ENCODE results near the gene GRAMD4.

The GRAMD4 gene

DNA sequence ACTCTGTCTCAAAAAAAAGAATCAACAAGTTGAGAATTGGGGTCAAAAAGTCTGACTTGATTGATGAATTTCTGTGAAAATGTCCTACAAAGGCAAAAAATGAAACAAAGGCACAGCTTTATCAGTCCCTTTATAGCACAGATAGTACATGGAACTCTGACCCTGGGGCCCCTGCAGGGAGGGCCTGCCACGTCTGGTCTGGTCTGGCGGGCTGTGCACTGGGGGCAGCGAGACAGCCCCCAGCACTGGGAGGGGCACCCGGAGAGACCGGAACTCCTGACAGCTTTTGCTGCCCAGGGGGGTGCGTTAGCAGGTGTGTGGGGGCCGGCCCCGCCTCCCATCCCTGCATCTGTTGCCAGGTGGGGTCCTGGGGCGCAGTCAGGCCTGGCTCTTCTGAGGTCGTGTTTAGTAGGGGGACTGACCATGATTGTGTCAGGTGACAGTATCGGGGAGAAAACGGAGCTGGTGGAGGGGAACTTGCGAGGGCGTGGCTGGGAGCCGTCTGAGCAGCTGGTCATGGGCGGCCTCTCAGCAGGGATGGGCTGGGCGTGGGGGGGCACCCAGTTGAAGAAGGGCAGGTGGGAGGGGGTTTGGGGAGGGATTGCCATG, 51.7 kb downstream of the GRAMD4 start:
- no peak for DNase-seq (ENCODE audit: low read depth)

DNA sequence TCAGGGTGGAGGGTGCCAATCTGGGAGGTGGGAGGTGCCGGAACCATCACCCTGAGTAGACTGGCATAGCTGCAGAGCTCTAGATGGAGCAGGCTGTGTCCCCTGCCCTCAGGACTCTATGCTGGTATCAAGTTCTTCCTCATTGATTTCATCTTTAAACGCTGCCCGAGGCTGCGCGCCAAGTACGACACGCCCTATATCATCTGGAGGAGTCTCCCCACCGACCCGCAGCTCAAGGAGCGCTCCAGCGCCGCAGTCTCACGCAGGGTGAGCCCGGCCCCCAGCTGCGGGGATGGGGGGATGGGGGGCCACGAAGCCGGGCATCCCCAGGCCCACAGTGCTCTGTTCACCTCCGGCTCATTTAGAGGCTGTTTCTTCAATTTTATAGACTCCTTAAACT, 52.5 kb downstream of the GRAMD4 start:
- DNase-seq (ENCODE audit: low read depth), result no peak

- no peak for DNase-seq (ENCODE audit: low read depth)
Observed at GRCh38 chr22:46673205-46673604, 53.0 kb downstream of the GRAMD4 start.

GRCh38 chr22:46673662-46674236, 53.6 kb downstream of the GRAMD4 start:
- DNase-seq (ENCODE audit: low read depth), result no peak

DNA sequence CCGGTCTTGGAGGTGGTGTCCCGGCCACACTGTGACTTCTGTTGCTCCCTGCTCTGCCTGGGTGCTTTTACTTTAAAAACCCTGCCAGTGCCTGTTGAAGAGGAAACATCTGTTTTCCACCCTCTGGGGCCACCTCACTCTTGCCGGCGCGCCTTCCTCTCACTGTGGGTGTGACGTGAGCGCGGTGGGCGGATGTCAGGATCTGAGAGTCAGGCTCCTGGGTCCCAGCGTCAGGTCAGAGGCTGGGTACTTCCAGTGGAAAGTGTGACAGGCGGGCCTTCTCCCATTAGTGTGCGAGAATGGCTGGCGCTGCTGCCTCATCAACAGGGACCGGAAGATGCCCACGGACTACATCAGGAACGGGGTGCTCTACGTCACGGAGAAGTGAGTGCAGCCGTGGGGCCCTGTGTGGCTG, 54.2 kb downstream of the GRAMD4 start:
- peak; percentile 91 for DNase-seq (ENCODE audit: low read depth)

- no peak for DNase-seq (ENCODE audit: low read depth)
Observed at GRCh38 chr22:46674906-46675305, 54.7 kb downstream of the GRAMD4 start.

DNA sequence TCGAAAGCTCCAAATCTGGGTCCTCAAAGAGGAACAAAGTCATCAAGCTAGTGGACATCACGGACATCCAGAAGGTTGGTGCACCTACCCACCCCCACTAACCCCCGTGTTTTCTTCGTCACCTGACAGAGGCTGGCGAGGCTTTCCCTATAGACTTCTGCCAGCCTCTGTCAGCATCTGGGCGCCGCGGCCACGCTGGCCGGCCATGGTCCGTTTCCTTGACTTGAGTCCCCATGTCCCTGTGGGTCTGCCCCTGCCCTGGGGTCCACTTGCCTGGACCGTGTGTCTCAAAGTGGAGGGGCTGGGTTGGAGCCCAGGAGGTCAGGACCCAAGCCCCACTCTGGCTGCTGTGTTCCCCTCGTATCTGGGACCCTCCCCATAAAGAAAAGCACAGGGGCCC, 55.3 kb downstream of the GRAMD4 start:
- no peak for DNase-seq (ENCODE audit: low read depth)

DNA sequence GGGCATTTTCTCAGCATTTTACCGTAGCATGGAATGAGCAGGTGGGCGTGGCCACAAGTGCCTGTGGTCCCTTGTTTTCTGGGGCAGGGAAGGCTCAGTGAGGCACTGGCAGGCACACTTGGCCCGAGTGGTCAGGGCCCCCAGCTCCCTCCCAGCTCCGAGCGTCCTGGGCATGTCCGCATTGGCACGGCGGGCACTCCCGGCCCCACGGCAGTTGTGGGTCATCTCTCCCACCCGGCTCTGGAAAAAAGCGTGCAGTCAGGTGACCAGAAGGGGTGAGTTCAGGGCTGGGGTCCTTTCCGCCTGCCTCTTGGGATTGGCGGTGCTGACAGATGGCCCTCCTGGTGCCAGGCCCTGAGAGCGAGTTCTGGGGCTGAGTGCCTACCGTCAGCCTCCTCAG, 55.8 kb downstream of the GRAMD4 start:
- no peak for DNase-seq (ENCODE audit: low read depth)

GRCh38 chr22:46676479-46676878, 56.3 kb downstream of the GRAMD4 start:
- DNase-seq (ENCODE audit: low read depth), result no peak

DNA sequence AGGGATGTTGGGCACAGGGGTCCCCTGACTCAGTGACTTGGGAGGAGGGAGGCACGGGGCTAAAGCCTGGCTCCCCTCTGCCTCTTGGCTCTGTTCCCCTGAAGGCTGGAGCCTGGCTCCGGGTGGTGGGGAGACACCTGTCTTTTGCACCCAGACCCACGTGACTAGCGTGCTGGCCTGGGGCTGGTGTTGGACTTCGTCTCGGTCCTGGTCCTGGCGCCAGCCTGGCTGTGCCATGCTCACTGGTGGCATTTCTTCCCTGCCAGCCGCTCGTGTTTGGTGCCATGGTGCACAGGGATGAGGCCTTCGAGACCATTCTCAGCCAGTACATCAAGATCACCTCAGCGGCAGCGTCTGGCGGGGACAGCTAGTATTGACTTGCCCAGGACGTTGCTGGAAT, 56.7 kb downstream of the GRAMD4 start:
- no peak for DNase-seq (ENCODE audit: low read depth)

DNA sequence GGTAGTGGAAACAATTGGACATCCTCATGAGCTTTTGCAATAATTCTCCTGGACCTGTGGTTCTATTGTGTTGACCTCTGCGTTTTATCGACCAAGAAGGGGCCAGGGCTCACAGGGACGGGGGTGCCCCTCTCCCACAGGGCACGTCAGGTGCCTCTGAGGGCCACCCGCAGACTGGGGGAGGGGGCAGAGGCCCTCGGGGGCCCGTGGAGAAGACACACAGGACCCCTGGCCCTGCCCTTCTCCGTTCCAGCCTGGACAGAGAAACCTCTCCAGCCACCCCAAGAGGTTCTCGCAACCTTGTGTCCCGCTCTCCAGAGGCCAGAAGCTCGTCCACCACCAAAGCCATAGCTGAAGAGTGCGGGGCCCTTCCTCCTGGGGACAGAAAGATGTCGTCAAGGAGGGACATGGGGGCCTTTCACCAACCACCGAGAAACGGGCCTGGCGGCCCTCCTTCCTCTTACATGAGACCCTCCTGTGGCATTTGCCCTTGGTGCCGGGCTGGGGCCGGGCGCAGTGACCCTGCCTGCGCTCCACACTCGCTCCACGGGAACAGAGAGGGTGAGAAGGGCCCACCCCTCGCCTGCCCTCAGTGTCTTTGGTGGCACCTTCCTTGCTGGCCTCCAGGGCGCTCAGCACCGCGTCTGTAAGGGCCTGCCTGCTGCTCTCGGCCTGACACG, 57.3 kb downstream of the GRAMD4 start:
- DNase-seq (ENCODE audit: low read depth), result no peak

DNA sequence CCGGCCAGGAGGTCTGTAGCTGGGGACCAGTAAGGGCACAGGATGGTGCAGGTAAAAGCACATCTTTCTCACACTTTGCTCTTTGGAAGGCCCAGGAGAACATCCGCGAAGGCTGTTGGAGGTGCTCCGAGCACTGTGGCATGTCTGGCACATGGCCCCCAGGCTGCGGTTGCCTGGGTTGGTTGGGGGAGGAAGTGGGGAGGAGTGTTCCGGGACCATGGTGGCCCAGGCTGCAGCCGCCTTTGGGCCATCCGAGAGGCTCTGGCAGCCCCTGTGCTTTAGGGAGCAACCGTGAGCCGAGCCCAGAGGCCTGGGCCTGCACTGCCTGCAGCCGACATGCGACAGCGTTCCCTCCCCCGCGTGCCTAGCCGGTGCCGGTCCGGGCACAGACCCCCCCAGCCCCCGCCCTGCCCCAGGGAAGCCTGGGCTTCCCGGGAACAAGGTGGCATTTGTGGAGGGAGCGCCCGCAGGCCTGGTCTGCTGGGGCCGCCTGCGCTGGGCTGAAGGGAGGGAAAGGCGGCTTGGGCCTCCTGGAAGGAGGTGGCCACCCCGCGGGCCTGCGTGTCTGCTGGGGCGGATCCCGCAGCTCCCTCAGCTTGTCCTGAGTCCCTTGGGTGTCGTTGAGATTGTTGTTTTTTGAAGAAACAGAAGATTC, 57.9 kb downstream of the GRAMD4 start:
- no peak for DNase-seq (ENCODE audit: low read depth)

DNA sequence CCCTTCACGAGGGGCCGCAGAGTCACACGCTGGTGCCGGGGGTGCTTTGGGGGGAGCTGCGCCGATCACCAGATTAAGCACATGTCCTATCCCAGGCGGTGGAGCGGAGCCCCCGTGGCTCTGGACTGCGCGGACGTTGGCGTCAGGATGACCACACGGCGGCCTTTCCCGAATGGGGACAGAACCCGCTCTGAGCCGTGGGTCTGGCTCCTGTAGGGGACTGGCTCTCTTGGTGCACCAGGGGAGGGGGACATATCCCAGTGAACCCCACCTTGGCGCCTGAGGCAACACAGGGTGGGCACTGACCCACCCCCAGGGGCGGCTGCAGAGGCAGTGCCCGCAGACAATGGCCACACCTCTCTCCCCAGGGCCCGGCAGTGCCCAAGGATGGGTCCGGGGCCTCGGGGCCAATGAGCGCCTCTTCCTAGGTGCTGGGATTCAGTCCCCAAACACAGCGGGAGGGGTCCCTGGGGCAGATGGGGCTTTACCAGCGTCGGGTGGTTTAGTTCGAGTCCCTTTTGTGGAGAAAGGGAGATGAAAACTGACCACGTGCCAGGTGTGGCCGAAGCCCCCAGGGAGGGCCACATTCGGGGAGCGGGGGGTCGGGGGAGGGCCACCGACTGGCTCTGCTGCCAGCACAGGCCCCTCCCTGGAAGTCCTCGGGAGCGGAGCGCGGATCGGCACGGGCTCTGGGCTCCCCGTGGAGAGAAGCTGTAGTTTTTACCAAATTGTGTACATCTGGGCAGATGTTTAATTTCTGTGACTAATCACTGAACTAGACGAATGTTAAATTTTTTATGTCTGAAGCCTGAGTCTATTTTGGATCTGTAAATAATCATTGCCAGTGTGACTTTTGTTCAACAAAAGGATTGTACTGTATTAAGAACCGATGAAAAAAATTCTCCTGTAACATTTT, 58.9 kb downstream of the GRAMD4 start:
- DNase-seq (ENCODE audit: low read depth), result no peak

DNA sequence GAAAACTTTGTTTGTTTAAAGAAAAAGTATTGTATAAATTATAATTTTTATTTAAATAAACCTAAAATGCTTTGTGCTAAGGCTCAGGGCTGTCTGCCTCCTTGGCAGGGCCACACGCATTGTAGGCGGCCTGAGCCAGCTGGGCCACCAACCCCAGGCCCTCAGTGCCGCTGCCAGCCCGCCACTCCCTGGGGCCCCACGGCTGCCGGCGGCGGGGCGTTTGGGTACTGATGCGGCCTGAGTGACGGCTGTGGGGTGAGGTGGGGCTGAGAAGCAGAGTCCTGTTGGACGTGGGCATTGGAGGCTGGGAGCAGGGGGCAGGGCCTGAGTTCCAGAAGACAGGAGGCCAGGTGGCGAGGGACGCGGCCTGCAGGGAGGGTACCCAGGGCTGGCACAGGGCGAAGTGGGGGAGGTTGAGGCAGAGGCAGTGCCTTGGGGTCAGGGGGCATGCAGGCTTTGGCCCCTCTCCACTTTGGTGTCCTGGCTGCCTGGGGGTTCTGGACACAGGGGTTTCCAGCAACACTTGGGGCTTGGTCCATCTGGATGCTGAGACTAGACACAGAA, 59.6 kb downstream of the GRAMD4 start:
- no peak for DNase-seq (ENCODE audit: low read depth)

GRCh38 chr22:46681010-46681409, 60.8 kb downstream of the GRAMD4 start:
- no peak for DNase-seq (ENCODE audit: low read depth)

- DNase-seq (ENCODE audit: low read depth), result no peak
Observed at GRCh38 chr22:46682011-46682731, 62.0 kb downstream of the GRAMD4 start.

DNA sequence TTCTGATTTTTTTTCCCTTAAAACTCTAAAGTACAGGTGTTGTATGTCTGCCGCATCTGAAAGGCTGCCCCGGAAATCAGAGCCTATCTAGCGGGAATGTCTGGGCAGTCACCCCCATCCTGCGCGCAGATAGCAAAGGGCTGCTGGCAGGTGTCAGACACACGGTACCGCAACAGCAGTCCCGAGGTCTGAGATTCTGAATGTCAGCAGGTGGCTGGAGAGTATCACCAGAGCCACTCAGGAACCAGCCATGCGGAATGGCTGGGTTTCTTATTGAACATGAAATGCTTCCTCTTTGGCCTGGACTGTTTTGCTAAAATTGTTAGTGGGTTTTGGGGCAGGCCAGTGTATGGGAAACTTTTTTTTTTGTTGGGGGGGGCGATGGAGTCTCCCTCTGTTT, 64.5 kb downstream of the GRAMD4 start:
- DNase-seq (ENCODE audit: low read depth), result no peak

DNA sequence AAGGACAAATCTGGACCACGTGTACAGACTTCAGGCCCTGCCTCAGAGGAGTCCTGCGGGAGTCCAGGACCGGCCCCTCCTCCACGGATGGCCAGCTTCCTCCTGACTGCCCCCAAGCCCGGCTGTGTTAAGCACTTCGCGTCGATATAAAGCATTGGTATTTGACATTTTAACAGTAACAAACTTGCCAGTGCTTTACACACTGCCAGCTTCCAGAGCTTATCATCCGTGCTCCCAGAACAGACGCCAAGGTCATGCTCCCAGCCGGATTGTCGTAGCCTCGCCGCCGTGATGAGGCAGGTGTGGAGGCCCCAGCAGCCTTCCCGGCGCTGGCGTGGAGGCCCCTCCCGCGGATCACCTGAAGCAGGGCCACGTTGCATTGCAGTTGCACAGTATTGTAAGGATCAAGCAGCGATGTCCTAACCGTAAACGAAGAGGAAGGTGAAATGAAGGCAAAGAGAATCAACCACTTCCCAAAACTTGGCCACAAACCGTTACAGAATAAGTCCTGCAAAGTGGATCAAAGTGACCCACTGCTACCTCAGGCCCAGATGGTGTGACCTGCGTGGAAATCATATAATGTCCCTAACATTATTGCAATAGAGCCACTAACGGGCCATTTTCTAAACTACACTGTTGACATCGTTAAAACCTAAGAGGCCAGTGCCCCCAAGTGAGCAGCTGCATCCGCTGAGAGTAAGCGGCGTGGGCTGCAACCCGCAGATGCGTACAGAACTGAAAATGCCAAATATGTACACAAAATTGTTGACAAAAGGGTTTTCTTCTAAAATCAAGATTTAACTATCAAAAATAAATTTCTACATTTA, 66.2 kb downstream of the GRAMD4 start:
- DNase-seq (ENCODE audit: low read depth), result no peak

DNA sequence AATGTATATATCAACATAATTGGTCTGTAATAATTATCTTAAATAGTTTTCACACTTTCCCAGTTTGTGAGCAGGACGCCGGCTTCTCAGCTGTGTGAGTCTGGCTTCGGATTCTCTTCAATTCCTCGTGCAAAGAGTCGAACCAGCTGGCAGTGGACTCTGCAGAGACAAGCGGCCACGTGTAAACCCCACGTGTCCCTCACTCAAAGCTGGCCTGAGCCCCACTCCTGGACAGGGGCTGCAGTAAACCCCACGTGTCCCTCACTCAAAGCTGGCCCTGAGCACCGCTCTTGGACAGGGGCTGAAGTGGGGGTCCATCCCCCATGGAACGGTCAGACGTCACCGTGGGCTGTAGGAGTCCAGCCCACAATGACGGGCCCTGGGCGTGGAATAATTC, 66.9 kb downstream of the GRAMD4 start:
- no peak for DNase-seq (ENCODE audit: low read depth)

GRCh38 chr22:46687460-46687859, 67.3 kb downstream of the GRAMD4 start:
- no peak for DNase-seq (ENCODE audit: low read depth)
